ENCODE data around the gene C19orf81.
A peak's percentile ranks its signal among the peaks of the same experiment; 100 is the strongest.

The C19orf81 gene

DNA sequence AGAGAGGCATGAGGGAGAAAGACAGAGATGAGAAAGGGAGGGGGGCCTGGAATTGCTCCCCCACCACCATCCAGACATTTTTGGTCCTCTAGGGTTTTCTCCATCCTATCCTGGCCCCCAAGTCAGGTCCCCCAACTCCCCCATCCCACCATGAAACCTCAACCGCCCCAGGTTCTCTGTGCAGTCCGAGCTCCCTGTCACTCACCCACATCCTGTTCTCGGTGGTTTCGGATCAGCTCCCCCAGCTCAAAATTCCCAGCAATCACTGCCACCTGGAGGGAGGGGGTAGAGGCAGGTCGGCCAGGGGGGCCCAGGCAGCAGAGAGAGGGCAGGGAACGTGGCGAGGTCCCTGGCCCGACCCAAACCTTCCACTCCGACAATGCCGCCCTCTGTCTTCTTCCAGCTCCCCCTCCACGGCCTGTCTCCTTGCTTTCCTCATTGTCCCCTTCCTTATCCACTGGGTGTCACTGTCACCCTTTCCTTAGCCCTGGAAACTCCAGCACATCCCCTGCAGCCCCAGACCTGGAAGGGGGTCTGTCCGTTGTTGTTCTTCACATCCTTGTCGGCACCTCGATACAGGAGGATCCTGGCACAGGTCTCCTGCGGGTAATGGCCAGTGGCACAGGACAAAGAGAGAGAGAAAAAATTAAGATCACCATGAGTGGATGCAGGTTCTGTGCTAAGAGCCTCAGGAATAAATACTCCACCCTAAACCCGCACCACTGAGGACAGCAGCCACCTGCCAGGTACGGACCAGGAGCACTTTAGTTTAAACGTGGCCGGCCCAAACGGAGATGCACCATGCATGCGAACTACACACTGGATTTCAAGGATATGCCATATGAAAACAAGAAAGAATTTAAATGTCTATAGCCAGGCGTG lies 54.9 kb downstream of the C19orf81 start:
- DNase-seq (ENCODE audit: low spot score): no peak
- TF ChIP-seq, protein P1, sequence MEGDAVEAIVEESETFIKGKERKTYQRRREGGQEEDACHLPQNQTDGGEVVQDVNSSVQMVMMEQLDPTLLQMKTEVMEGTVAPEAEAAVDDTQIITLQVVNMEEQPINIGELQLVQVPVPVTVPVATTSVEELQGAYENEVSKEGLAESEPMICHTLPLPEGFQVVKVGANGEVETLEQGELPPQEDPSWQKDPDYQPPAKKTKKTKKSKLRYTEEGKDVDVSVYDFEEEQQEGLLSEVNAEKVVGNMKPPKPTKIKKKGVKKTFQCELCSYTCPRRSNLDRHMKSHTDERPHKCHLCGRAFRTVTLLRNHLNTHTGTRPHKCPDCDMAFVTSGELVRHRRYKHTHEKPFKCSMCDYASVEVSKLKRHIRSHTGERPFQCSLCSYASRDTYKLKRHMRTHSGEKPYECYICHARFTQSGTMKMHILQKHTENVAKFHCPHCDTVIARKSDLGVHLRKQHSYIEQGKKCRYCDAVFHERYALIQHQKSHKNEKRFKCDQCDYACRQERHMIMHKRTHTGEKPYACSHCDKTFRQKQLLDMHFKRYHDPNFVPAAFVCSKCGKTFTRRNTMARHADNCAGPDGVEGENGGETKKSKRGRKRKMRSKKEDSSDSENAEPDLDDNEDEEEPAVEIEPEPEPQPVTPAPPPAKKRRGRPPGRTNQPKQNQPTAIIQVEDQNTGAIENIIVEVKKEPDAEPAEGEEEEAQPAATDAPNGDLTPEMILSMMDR (IDR thresholded peaks at IDR 0.05; ENCODE audit: extremely low read depth, missing control alignments): no peak

DNA sequence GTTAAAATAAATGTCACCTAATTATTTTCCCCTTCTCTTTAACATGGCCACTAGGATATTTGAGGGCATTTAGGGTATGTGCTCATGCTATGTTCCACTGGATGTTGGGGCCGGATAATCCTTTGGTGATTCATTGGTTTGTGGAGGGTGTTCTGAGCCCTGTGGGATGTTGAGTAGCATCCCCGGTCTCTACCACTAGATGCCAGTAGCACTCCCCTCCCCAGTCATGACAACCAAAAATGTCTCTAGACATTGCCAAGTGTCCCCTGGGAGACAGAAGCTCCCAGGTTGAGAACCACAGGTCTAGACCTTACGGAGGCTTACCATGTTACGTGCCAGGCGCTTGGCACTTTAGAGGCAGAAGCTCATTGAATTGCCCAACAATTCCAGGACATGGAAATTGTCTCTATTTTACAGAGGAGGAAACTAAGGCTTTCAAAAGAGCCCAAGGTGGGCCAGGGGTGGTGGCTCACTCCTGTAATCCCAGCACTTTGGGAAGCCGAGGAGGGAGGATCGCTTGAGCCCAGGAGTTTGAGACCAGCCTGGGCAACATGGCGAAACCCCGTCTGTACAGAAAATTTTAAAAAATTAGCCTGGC lies 56.3 kb downstream of the C19orf81 start:
- peak; percentile 85 for DNase-seq (ENCODE audit: low spot score)
- TF ChIP-seq, protein P1 (IDR thresholded peaks at IDR 0.05; ENCODE audit: extremely low read depth, missing control alignments): peak; percentile 73

DNA sequence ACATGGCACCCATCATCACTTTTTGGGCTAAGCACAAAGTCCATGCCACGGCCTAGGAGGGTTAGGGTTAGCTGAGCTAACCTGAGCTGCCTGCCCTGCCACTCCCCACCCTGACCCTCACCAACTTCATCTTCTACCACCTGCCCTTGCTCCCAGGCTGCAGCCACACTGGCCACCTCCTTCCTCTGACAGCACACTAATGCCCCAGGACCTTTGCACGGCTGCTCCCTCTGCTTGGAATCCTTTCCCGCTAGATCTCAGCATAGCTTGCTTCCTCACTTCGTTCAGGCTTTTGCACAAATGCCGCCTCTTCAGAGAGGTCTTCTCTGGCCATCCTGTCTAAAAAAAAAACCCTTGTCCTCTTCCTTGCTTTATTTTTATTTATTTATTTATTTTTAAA lies 57.1 kb downstream of the C19orf81 start:
- TF ChIP-seq, protein P1 (IDR thresholded peaks at IDR 0.05; ENCODE audit: extremely low read depth, missing control alignments): no peak
- DNase-seq (ENCODE audit: low spot score): no peak

DNA sequence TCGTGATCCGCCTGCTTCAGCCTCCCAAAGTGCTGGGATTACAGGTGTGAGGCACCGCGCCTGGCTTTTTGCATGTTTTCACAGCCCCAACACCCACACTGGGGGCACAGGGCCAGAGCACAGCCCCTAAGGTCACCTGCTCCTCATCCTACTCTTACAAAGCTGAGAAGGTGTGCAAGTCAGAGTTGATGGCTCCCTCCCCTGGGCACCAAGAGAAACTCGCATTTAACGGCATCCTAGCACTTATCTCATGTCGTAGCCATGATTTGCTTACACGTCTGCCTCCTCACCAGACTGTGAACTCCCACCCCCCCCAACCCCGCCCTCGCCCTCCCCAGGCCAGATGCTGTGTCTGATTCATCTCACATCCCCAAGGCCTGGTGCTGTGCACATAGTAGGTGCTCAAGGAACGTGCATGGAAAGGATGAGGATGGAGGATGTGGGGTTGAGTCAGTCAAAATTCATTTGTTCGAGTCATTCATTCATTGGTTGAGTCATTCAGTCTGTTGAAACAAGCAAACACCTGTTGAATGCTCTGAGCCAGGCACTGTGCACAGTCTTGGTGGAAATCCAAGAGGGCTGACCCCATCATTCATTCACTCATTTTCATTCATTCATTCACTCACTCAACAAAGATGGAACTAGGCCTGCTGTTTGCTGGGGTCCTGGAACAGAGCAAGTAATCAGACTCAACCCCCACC lies 59.1 kb downstream of the C19orf81 start:
- TF ChIP-seq, protein P1 (IDR thresholded peaks at IDR 0.05; ENCODE audit: extremely low read depth, missing control alignments): no peak
- no peak for DNase-seq (ENCODE audit: low spot score)
